Testis (tissue), 3 donors: ENCODE results near the gene CBFB. TPM values are rescaled to one million over a fixed set of nuclear protein-coding genes. Genes with fewer than 3 reads are reported as not detected.
"Not testable (repeated sequence)": the region's sequence is repeated elsewhere in the genome, so short reads cannot be mapped to it uniquely, and the experiment has no call there.

Experiments used
- DNase-seq: peaks from one replicate; pipeline ENCODE4 v3.0.0-alpha.2; 2019
- H3K27ac ChIP-seq, 2 donors: fragments of 200-600 bp; sonication (generic); one replicate each; pipeline ENCODE4 v1.5.1; 2019
- H3K27me3 ChIP-seq: fragments of 200-600 bp; sonication (generic); one replicate; pipeline ENCODE4 v1.5.1; 2019
- H3K36me3 ChIP-seq: fragments of 200-600 bp; sonication (generic); one replicate; pipeline ENCODE4 v1.5.1; 2017; ENCODE audit warnings: low read depth; ENCODE audit errors: missing control alignments
- H3K4me1 ChIP-seq: fragments of 200-600 bp; sonication (generic); one replicate; pipeline ENCODE4 v1.5.1; 2019
- H3K4me3 ChIP-seq, 2 donors: fragments of 200-600 bp; sonication (generic); one replicate each; pipeline ENCODE4 v1.5.1; 2017 to 2019
- H3K9me3 ChIP-seq: fragments of 200-600 bp; sonication (generic); one replicate; pipeline ENCODE4 v1.5.1; 2017
- POLR2A ChIP-seq: fragments of 450-650 bp; IDR thresholded peaks from one replicate; pipeline ENCODE4 v1.6.1; 2017; ENCODE audit warnings: antibody characterized with exemption, mild to moderate bottlenecking, moderate library complexity
- WGBS, 2 donors: methylation state at CpG; one replicate each; pipeline ENCODE4 v1.1.5; 2018; 5-methylcytosine and 5-hydroxymethylcytosine counted together
- intact Hi-C: fragments of 100-400 bp; cut with DNase I; formaldehyde crosslinking; loops from one replicate; pipeline ENCODE4 v1.15.1; 2023; ENCODE audit warnings: low total_unique reads
- polyA plus RNA-seq: library from polyadenylated mRNA; stranded (reverse); fragments of 350-450 nt; fragmentation: Illumina TruSeq; extraction: RNeasy Lipid Tissue Mini Kit (QIAGEN cat#74804); gene quantifications from one replicate; pipeline ENCODE4 v1.2.3, GENCODE V29; 2014; ENCODE audit warnings: low read depth, low replicate concordance; ENCODE audit not compliant: insufficient read depth
- total RNA-seq, 2 donors: library from RNA; depleted of rRNA; stranded (reverse); fragments of >200 nt; gene quantifications; one replicate each; pipeline ENCODE4 v1.2.3, GENCODE V29; 2016
- TF ChIP-seq, protein P1 (sequence below), 3 experiments: fragments of 450-650 bp in 2 of 3; fragments of 200-600 bp in 1 of 3; sonication (generic) in 1 of 3; IDR thresholded peaks; one replicate each; pipeline ENCODE4 v1.5.1; 2016 to 2019; ENCODE audit warnings: antibody characterized with exemption in 3 of 3, mild to moderate bottlenecking in 2 of 3, moderate library complexity in 1 of 3

The CBFB gene
- total and polyA plus RNA-seq, 3 donors from 2014 or later = 15.3 to 34.9 (median 23.3) TPM

DNA sequence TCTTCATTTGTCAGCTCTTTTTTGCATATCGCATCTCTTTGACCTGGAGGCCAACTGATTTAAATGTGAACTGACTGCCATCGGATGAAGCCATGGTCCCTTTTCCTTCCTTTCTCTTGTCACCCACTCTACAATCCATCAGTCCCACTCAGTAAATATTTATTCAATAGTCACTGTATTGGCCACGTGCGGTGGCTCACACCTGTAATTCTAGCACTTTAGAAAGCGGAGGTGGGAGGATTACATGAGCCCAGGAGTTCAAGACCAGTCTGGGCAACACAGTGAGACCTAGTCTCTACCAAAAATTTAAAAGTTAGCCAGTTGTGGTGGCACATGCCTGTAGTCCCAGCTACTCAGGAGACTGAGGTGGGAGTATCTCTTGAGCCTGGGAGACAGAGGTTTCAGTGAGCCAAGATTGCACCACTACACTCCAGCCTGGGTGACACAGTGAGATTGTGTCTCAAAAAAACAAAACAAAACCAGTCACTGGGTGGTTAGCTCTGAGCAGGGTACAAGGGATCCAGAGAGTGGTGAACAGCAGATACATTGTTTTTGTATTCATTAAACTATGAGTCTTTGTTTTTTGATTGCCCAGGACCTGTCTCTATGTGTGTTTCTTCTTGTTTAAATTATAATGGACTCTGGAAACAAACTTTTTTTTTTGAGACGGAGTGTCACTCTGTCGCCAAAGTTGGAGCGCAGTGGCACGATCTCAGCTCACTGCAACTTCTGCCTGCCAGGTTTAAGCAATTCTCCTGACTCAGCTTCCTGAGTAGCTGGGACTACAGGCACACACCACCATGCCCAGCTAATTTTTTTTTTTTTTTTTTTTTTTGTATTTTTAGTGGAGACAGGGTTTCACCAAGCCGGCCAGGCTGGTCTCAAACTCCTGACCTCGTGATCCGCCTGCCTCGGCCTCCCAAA, 87.7 kb downstream of the CBFB start:
- H3K4me3 ChIP-seq = no peak overlapping the region
- no peak overlapping the region for H3K27ac ChIP-seq
- intact Hi-C loops = no loop called here
- WGBS, 2 donors = 81 to 84% methylated on average over 13 of the region's 13 CpGs
- TF ChIP-seq POLR2A = no peak
- TF ChIP-seq, protein P1, sequence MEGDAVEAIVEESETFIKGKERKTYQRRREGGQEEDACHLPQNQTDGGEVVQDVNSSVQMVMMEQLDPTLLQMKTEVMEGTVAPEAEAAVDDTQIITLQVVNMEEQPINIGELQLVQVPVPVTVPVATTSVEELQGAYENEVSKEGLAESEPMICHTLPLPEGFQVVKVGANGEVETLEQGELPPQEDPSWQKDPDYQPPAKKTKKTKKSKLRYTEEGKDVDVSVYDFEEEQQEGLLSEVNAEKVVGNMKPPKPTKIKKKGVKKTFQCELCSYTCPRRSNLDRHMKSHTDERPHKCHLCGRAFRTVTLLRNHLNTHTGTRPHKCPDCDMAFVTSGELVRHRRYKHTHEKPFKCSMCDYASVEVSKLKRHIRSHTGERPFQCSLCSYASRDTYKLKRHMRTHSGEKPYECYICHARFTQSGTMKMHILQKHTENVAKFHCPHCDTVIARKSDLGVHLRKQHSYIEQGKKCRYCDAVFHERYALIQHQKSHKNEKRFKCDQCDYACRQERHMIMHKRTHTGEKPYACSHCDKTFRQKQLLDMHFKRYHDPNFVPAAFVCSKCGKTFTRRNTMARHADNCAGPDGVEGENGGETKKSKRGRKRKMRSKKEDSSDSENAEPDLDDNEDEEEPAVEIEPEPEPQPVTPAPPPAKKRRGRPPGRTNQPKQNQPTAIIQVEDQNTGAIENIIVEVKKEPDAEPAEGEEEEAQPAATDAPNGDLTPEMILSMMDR (IDR thresholded peaks at IDR 0.05) = no peak
- no peaks in the 10 kb centered on the region for H3K27me3 ChIP-seq
- no peaks in the 10 kb centered on the region for H3K9me3 ChIP-seq
- peaks cover 13% of the 10 kb centered on the region for H3K4me1 ChIP-seq
- H3K36me3 ChIP-seq = no peaks in the 10 kb centered on the region
- DNase-seq = no peak

DNA sequence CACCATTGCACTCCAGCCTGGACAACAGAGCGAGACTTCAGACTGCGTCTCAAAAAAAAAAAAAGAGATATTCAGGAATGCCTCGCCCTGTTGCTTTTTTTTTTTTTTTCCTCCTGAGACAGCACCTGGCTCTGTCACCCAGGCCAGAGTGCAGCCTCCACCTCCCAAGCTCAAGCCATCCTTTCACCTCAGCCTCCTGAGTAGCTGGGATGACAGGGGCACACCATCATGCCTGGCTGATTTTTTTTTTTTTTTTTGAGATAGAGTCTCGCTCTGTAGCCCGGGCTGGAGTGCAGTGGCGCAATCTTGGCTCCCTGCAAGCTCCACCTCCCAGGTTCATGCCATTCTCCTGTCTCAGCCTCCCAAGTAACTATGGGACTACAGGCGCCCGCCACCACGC, 88.8 kb downstream of the CBFB start:
- peaks cover 3% of the 10 kb centered on the region for H3K4me1 ChIP-seq
- WGBS, 2 donors = 97 to 98% methylated on average over 9 of the region's 9 CpGs
- TF ChIP-seq, protein P1 (IDR thresholded peaks at IDR 0.05) = no peak
- no peak for TF ChIP-seq POLR2A
- intact Hi-C loops = no loop called here
- H3K9me3 ChIP-seq = no peaks in the 10 kb centered on the region
- no peak overlapping the region for H3K27ac ChIP-seq
- no peak overlapping the region for H3K4me3 ChIP-seq
- no peaks in the 10 kb centered on the region for H3K27me3 ChIP-seq
- no peak for DNase-seq
- H3K36me3 ChIP-seq = no peaks in the 10 kb centered on the region

DNA sequence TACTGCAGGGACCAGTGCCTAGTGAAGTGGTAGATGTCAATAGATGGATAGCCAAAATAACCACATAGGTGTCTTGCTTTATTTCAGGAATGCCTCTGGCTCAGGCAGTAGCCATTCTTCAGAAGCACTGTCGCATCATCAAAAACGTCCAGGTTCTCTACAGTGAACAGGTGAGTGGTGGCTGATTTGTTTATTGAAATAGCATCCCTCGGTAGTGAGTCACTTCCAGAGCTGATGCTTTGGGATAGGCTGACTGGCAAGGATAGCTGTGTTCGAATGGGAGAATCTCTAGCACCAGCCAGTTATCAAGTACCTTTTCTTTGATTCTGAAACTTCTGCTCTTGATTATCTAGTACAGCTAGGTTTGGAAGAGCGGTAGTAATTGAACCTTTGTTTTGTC, 91.1 kb downstream of the CBFB start:
- WGBS, 2 donors = 88 to 89% methylated on average over 5 of the region's 5 CpGs
- TF ChIP-seq, protein P1 (IDR thresholded peaks at IDR 0.05) = no peak
- no peak for TF ChIP-seq POLR2A
- no peaks in the 10 kb centered on the region for H3K36me3 ChIP-seq
- H3K27me3 ChIP-seq = no peaks in the 10 kb centered on the region
- H3K4me3 ChIP-seq = no peak overlapping the region
- no peak for DNase-seq
- no peaks in the 10 kb centered on the region for H3K4me1 ChIP-seq
- intact Hi-C loops = no loop called here
- H3K27ac ChIP-seq = no peak overlapping the region
- no peaks in the 10 kb centered on the region for H3K9me3 ChIP-seq

GRCh38 chr16:67122799-67123198, 93.8 kb downstream of the CBFB start:
- not testable (repeated sequence) for H3K27me3 ChIP-seq

GRCh38 chr16:67128417-67128816, 99.5 kb downstream of the CBFB start:
- intact Hi-C loops = no loop called here
- no peaks in the 10 kb centered on the region for H3K36me3 ChIP-seq

More at GRCh38 chr16:67122799-67123198, 93.8 kb downstream of the CBFB start:
- intact Hi-C loops, H3K9me3 ChIP-seq, H3K4me1 ChIP-seq, H3K4me3 ChIP-seq, DNase-seq, H3K27ac ChIP-seq, H3K36me3 ChIP-seq: not testable (repeated sequence)
- WGBS, 2 donors = 95 to 97% methylated on average over 5 of the region's 5 CpGs

More at GRCh38 chr16:67128417-67128816, 99.5 kb downstream of the CBFB start:
- TF ChIP-seq, protein P1 (IDR thresholded peaks at IDR 0.05) = no peak
- no peak for TF ChIP-seq POLR2A
- H3K9me3 ChIP-seq = no peaks in the 10 kb centered on the region
- no peaks in the 10 kb centered on the region for H3K4me1 ChIP-seq
- H3K4me3 ChIP-seq = no peak overlapping the region
- DNase-seq = no peak
- H3K27me3 ChIP-seq = no peaks in the 10 kb centered on the region
- no peak overlapping the region for H3K27ac ChIP-seq
